ENCODE measurements around the gene PSMD2. TPM values are rescaled to one million over a fixed set of nuclear protein-coding genes. Genes with fewer than 3 reads are reported as not detected.

The PSMD2 gene
- total RNA-seq, 1 experiment from 2014 or later: 344 TPM

- no peaks in the 10 kb centered on the region for H3K9me3 ChIP-seq (ENCODE audit: control insufficient read depth, low read depth, low read length)
- Mint-ChIP-seq H3K27me3 (ENCODE audit: low read depth) (peaks cover 8% of the 10 kb centered on the region), H3K27ac (no peak overlapping the region), H3K36me3 (ENCODE audit: insufficient read depth in 1 of 3, low read depth in 3 of 3) (peaks cover 16 to 22% (median 21%) of the 10 kb centered on the region in 3 experiments; a peak in 6 of 7 replicates), H3K4me3 (no peak overlapping the region; a peak in 1 of 5 replicates), H3K9me3 (no peaks in the 10 kb centered on the region; a peak in 1 of 5 replicates), H3K4me1 (peaks cover 9 to 11% of the 10 kb centered on the region in 2 experiments)
- no peak overlapping the region for H3K4ac ChIP-seq (ENCODE audit: low read depth, low read length)
- H2AFZ ChIP-seq (ENCODE audit: low read length): no peak overlapping the region
- H3K79me1 ChIP-seq (ENCODE audit: insufficient read depth, low read depth, low read length, poor library complexity, severe bottlenecking): no peaks in the 10 kb centered on the region
- no peak for TF ChIP-seq CTCF (conservative IDR thresholded peaks at IDR 0.05)
- H4K91ac ChIP-seq (ENCODE audit: insufficient read length, low read depth, low read length): no peak overlapping the region
- no peak overlapping the region for H2BK15ac ChIP-seq (ENCODE audit: low read depth, low read length)
- H2BK12ac ChIP-seq (ENCODE audit: insufficient read length, low read depth, low read length): no peak overlapping the region
- H4K5ac ChIP-seq (ENCODE audit: insufficient read length, low read depth, low read length): no peak overlapping the region
- H3K79me2 ChIP-seq (ENCODE audit: insufficient read depth, low read length): peaks cover 11% of the 10 kb centered on the region; the same call in 1 of the 2 replicates
- no peak overlapping the region for H3T11ph ChIP-seq (ENCODE audit: low read length)
- peaks cover 6% of the 10 kb centered on the region for H3K23me2 ChIP-seq (ENCODE audit: insufficient read length, low read depth, low read length, poor library complexity, severe bottlenecking)
- no peaks in the 10 kb centered on the region for H3K4me1 ChIP-seq (ENCODE audit: insufficient read depth, low read length)
- no peak overlapping the region for H3K9ac ChIP-seq (ENCODE audit: extremely low read depth, insufficient read length, low read length)
- no peak overlapping the region for H3K14ac ChIP-seq (ENCODE audit: insufficient read depth, low read length)
- no peak overlapping the region for H2BK120ac ChIP-seq (ENCODE audit: low read depth, low read length, poor library complexity, severe bottlenecking)
- no peak overlapping the region for H3K27ac ChIP-seq (ENCODE audit: insufficient read length, low read depth, low read length)
- no peak overlapping the region for H3K56ac ChIP-seq (ENCODE audit: insufficient read length, low read depth, low read length)
- H3K4me2 ChIP-seq (ENCODE audit: insufficient read depth, insufficient read length, low read length): no peak overlapping the region
- H2BK5ac ChIP-seq (ENCODE audit: insufficient read length, low read length): no peak overlapping the region
- H3K27me3 ChIP-seq (ENCODE audit: insufficient read depth, low read length): no peaks in the 10 kb centered on the region
- H4K20me1 ChIP-seq (ENCODE audit: control insufficient read depth, insufficient read depth, insufficient read length): no peaks in the 10 kb centered on the region
- H3K23ac ChIP-seq (ENCODE audit: insufficient read length, low read depth, low read length): no peak overlapping the region
- no peak overlapping the region for H3K18ac ChIP-seq (ENCODE audit: insufficient read length, low read depth, low read length)
- no CpG with 5 or more reads among the region's 7 CpGs for WGBS (ENCODE audit: extremely low coverage, insufficient read length, low lambda C conversion rate)
- H2BK20ac ChIP-seq (ENCODE audit: low read depth, low read length, poor library complexity, severe bottlenecking): no peak overlapping the region
- DNase-seq: no peak
- H2AK5ac ChIP-seq (ENCODE audit: insufficient read length, low read length): no peak overlapping the region
- no peak overlapping the region for H4K8ac ChIP-seq (replicated peaks; ENCODE audit: insufficient read length, low read depth, low read length)
Observed at GRCh38 chr3:184296616-184297015, 2.4 kb upstream of the PSMD2 start.
